GM12873 (cell line): ENCODE results near the gene RFX2.

Source experiments
- TF ChIP-seq, protein P1 (sequence below): IDR thresholded peaks from 2 replicates; pipeline ENCODE4 v1.5.1; 2012; ENCODE audit warnings: low read depth, mild to moderate bottlenecking, moderate library complexity, low read length, control low read depth; ENCODE audit not compliant: insufficient read depth; ENCODE audit errors: missing control alignments

The RFX2 gene

DNA sequence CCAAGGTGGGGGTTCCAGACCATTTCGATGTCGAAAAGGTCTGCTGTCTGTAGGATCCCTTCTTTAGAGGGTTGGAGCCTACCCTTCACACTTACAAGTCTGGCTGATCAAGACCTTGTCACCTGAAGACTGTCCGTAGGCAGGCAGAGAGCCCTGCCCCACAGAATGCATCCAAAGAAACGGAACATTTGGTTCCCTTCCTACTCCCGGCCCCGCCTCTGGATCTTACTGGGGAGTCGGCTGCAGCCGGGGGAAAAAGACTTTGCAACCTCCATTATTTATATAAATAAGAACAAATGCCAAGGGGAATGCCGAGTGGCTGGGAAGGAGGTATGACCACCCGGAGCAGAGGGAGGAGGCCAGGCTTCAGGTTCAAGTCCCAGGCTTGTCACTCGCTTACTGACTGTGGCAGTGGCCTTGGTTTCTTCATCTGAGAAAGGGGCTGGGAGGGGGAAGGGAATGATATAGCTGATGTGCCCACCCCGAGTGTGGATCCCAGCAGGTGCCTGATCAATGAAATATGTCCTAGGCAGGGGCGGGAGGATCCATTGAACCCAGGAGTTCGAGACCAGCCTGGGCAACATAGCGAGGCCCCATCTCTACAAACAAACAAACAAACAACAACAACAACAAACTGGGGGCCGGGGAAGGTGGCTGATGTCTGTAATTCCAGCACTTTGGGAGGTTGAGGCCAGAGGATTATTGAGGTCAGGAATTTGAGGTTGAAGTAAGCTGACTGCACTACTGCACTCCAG, 48.7 kb downstream of the RFX2 start:
- TF ChIP-seq, protein P1, sequence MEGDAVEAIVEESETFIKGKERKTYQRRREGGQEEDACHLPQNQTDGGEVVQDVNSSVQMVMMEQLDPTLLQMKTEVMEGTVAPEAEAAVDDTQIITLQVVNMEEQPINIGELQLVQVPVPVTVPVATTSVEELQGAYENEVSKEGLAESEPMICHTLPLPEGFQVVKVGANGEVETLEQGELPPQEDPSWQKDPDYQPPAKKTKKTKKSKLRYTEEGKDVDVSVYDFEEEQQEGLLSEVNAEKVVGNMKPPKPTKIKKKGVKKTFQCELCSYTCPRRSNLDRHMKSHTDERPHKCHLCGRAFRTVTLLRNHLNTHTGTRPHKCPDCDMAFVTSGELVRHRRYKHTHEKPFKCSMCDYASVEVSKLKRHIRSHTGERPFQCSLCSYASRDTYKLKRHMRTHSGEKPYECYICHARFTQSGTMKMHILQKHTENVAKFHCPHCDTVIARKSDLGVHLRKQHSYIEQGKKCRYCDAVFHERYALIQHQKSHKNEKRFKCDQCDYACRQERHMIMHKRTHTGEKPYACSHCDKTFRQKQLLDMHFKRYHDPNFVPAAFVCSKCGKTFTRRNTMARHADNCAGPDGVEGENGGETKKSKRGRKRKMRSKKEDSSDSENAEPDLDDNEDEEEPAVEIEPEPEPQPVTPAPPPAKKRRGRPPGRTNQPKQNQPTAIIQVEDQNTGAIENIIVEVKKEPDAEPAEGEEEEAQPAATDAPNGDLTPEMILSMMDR = no peak

DNA sequence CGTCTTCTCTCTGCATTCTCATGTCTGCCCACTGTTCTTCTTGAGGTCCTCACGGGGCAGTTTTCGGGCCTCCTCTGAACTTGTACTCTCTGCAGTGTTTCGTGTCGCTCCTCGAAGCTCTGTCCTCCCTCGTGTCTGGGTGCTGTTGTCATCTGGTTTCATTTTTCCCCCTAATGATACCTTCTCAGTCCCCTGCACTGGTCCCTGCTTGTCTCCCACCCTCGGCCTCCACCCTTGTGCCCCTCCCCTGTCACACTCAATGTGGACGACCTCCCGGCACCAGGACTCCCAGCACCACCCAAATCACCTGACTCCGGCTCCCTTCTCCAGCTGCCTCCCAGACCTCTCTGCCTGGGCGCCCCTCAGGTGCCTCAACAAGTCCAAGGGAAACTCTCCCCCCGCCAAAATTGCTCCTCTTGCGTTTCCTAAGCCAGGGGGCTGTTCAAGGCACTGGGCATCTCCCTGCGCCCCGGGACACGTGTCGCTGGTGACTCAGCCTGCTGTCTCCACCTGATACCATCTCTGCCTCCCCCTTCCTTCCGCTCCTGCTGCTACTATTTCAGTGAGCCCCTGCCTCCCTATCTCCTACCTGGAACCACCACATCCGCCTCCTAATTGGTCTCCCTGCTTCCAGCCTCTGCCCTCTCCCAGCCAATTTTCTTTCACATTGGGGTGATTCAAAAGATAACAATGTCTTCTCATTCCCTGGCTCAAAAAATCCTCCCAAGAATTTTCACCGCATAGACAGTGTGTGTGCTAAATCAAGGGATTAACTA, 49.5 kb downstream of the RFX2 start:
- TF ChIP-seq, protein P1 = no peak

DNA sequence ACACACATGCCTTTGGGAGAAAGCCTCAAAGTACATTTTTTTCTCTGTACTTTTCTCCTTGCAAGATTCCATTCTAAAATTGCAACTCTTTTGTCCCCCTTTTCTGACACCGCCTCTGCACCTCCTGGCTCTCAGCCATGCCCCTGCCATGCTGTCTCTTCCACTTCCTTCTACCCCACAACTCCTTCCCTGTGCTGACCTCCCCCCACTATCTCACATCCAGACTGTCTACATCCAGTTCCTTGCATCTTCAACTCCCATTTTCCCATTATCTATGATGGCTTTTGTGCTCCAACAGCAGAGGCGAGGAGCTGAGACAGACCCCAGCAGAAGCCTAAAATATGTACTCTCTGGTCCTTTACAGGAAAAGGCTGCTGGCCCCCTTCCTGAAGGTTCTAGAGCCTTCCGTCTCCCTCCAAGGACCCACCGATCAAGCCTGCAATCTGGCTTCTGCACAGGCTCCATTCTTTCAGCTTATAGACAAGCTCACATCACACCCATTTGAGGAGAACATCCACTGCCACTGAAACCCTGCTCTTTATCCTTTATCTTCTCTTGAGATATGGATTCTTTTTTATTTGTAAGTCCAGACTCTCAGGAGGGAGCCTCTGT, 50.2 kb downstream of the RFX2 start:
- TF ChIP-seq, protein P1 = no peak

DNA sequence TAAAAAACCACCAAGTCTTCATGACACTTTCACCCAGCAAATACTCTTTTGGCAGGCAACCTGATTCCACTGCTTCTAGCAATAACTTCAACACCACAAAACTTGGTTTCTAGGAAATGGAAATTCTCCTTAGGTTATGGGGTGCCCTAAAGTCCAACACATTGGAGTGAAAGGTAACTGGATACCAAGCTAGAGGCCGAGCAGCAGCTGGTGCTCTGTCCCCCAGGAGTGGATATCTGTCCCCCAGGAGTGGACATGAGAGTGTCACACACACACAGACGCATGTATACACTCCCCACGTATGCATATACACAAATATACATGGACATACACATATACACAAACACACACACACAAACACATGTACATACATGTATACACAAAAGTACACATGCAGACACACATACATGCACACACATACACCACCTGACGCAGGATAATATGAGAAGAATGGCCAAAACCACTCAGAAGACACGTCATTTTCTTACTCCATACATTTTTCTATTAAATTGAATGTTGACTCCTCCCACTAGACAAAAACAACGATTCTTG, 50.8 kb downstream of the RFX2 start:
- TF ChIP-seq, protein P1 = no peak

DNA sequence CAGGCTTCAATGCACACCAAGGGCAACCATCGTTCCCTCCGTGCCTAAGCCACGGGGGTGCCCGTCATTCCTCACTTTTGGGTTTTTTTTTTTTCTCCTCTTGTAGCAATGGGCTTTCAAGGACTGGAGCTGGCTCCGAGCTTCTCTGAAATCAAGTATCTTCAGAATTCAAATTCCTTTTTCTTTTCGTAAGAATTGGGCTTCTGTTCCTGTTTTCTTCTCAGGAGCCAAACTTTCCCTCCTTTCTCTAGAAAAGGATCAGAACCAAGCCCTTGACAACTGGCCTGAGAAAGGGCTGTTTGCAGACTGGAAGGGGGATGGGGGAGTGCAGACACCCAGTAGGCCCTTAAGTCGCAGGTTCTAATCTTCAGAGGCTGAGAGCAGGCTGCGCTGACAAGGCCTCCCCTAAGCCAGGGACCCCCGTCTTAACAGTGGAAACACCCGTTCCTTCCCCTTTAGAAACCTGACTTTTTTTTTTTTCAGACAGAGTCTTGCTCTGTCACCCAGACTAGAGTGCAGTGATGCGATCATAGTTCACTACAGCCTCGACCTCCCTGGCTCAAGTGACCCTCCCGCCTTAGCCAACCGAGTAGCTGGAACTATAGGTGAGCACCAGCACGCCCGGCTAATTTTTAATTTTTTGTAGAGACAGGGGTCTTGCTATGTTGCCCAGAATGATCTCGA, 51.6 kb downstream of the RFX2 start:
- TF ChIP-seq, protein P1 = no peak

DNA sequence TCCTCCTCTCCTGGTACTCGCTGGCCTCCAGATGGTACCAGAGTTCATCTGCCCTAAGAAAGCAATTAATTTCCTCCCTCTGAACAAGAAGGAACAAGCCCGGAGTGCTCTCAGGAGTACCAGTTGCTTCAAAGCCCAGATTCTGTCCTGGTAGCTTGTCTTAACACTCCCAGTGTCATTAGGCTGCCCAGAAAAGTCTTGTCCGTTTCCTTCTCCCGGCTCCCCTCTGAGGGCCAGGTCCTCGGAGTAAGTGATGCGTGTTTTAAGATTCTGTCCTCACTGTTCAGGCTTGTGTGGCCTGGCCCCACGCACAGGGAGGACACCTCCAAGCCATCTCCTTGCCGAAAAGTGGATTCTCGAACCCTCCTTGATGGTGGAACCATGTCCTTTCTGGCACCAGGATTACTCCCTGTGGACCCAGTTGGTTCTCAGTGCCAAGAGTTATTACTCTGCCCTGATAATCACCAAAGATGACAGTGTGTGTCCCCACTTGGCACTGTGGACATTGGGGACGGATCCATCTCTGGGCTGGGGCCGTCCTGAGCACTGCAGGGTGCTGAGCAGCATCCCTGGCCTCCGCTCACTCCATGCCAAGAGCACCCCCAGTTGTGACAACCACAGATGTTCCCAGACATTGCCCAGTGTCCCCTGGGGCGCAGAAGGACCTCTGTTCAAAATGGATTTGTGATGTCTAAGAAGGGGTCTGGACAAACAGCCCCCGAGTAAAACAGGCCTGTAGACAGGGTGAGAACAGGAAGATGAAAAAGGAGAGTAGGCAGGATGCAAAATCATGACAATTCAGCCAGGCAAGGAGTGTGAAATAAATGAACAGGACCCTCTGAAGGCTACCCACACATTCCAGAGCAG, 52.4 kb downstream of the RFX2 start:
- TF ChIP-seq, protein P1 = no peak
